Smooth muscle cell (in vitro differentiated cells): ENCODE results near the gene KLHDC3. TPM values are rescaled to one million over a fixed set of nuclear protein-coding genes. Genes with fewer than 3 reads are reported as not detected.
A peak's percentile ranks its signal among the peaks of the same experiment; 100 is the strongest.

Experiments used
- DNase-seq: peaks from one replicate; lab custom pipeline; 2025; ENCODE audit not compliant: unreplicated experiment; lab: John Stamatoyannopoulos, UW
- H2AFZ ChIP-seq: fragments of 200-600 bp; sonication (generic); 2 replicates; pipeline ENCODE4 v1.6.0; 2016; ENCODE audit warnings: antibody characterized with exemption, low read depth, mild to moderate bottlenecking
- H3F3A ChIP-seq: fragments of 200-600 bp; sonication (generic); 2 replicates; pipeline ENCODE4 v1.6.0; 2017; ENCODE audit warnings: antibody characterized with exemption, low read depth
- H3K27ac ChIP-seq: fragments of 200-600 bp; sonication (generic); 2 replicates; pipeline ENCODE4 v1.5.1; 2016; ENCODE audit warnings: low read depth, mild to moderate bottlenecking
- H3K27me3 ChIP-seq: fragments of 200-600 bp; sonication (generic); 2 replicates; pipeline ENCODE4 v1.6.1; 2016; ENCODE audit warnings: low read depth, mild to moderate bottlenecking
- H3K36me3 ChIP-seq: fragments of 200-600 bp; sonication (generic); 2 replicates; pipeline ENCODE4 v1.5.1; 2016; ENCODE audit warnings: low read depth
- H3K4me1 ChIP-seq: fragments of 200-600 bp; sonication (generic); 2 replicates; pipeline ENCODE4 v1.5.1; 2016; ENCODE audit warnings: low read depth
- H3K4me2 ChIP-seq: fragments of 200-600 bp; sonication (generic); 2 replicates; pipeline ENCODE4 v1.6.0; 2016; ENCODE audit warnings: mild to moderate bottlenecking
- H3K4me3 ChIP-seq: fragments of 200-600 bp; sonication (generic); 2 replicates; pipeline ENCODE4 v1.5.1; 2016; ENCODE audit warnings: mild to moderate bottlenecking
- H3K79me2 ChIP-seq: fragments of 200-600 bp; sonication (generic); 2 replicates; pipeline ENCODE4 v1.6.0; 2016; ENCODE audit warnings: low read depth, mild to moderate bottlenecking
- H3K9ac ChIP-seq: fragments of 200-600 bp; sonication (generic); 2 replicates; pipeline ENCODE4 v1.6.0; 2016; ENCODE audit warnings: low read depth
- H3K9me3 ChIP-seq: fragments of 200-600 bp; sonication (generic); replicated peaks from 2 replicates; pipeline ENCODE4 v1.5.1; 2016; ENCODE audit warnings: low read depth
- H4K20me1 ChIP-seq: fragments of 200-600 bp; sonication (generic); 2 replicates; pipeline ENCODE4 v1.6.0; 2016; ENCODE audit warnings: low read depth
- WGBS: methylation state at CpG from one replicate; pipeline ENCODE4 v1.1.7; 2016; ENCODE audit warnings: low lambda C conversion rate; 5-methylcytosine and 5-hydroxymethylcytosine counted together
- polyA plus RNA-seq: library from polyadenylated mRNA; unstranded; fragments of >200 nt; fragmentation: Nextera tagmentation; extraction: Ambion mirVana; gene quantifications from 2 replicates; pipeline ENCODE4 v1.2.1, GENCODE V29; 2016
- total RNA-seq: library from RNA; depleted of rRNA; stranded (reverse); fragments of >200 nt; gene quantifications from 2 replicates; pipeline ENCODE4 v1.2.3, GENCODE V29; 2014
- TF ChIP-seq, protein P1 (sequence below): fragments of 200-600 bp; sonication (generic); IDR thresholded peaks from 2 replicates; pipeline ENCODE4 v1.5.1; 2017; ENCODE audit warnings: borderline replicate concordance, mild to moderate bottlenecking, antibody characterized with exemption; ENCODE audit not compliant: insufficient read depth, poor library complexity, severe bottlenecking

Gene KLHDC3
- total and polyA plus RNA-seq, 2 experiments from 2014 or later: 51.5 to 113 TPM

DNA sequence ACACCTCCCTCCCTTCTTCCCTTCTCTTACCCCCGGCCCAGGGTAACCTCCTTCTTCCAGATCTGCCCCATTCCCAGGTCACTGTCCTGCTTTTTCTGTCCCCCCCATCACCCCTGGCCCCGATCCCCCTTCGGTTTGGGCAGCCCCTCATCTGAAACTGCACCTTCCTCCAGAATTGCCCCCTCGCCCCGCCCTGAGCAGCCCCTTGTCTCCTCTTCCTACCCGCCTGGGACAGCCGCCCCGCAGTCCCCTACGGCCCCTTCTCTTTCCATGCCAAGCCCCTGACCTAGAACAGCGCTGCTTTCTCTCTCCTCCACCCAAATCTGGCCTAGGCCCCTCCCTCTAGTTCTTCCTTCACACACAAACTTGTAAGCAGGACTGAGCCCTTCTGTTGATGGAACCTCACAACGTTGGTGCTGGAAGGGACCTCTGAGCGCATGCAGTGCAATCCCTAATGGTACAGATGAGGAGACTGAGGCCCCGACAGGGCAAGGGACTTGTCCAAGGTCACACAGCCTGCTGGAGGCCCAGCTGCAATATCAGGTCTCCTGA is 29.0 kb upstream of the KLHDC3 start:
- peaks cover 27% of the 10 kb centered on the region for H3K79me2 ChIP-seq
- no peak overlapping the region for H3K27ac ChIP-seq
- H3K9me3 ChIP-seq: no peaks in the 10 kb centered on the region
- peak overlapping the region; percentile 73 for H3K4me3 ChIP-seq
- DNase-seq: no peak
- H3K4me2 ChIP-seq: peak overlapping the region; percentile 89
- H3F3A ChIP-seq: peaks cover 2% of the 10 kb centered on the region
- peaks cover 39% of the 10 kb centered on the region for H4K20me1 ChIP-seq
- H3K27me3 ChIP-seq: no peaks in the 10 kb centered on the region
- no peaks in the 10 kb centered on the region for H3K36me3 ChIP-seq
- 27% methylated on average over 7 of the region's 13 CpGs for WGBS
- TF ChIP-seq, protein P1, sequence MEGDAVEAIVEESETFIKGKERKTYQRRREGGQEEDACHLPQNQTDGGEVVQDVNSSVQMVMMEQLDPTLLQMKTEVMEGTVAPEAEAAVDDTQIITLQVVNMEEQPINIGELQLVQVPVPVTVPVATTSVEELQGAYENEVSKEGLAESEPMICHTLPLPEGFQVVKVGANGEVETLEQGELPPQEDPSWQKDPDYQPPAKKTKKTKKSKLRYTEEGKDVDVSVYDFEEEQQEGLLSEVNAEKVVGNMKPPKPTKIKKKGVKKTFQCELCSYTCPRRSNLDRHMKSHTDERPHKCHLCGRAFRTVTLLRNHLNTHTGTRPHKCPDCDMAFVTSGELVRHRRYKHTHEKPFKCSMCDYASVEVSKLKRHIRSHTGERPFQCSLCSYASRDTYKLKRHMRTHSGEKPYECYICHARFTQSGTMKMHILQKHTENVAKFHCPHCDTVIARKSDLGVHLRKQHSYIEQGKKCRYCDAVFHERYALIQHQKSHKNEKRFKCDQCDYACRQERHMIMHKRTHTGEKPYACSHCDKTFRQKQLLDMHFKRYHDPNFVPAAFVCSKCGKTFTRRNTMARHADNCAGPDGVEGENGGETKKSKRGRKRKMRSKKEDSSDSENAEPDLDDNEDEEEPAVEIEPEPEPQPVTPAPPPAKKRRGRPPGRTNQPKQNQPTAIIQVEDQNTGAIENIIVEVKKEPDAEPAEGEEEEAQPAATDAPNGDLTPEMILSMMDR: no peak
- H3K4me1 ChIP-seq: peaks cover 10% of the 10 kb centered on the region
- peak overlapping the region; percentile 44 for H2AFZ ChIP-seq
- H3K9ac ChIP-seq: peak overlapping the region; percentile 79

DNA sequence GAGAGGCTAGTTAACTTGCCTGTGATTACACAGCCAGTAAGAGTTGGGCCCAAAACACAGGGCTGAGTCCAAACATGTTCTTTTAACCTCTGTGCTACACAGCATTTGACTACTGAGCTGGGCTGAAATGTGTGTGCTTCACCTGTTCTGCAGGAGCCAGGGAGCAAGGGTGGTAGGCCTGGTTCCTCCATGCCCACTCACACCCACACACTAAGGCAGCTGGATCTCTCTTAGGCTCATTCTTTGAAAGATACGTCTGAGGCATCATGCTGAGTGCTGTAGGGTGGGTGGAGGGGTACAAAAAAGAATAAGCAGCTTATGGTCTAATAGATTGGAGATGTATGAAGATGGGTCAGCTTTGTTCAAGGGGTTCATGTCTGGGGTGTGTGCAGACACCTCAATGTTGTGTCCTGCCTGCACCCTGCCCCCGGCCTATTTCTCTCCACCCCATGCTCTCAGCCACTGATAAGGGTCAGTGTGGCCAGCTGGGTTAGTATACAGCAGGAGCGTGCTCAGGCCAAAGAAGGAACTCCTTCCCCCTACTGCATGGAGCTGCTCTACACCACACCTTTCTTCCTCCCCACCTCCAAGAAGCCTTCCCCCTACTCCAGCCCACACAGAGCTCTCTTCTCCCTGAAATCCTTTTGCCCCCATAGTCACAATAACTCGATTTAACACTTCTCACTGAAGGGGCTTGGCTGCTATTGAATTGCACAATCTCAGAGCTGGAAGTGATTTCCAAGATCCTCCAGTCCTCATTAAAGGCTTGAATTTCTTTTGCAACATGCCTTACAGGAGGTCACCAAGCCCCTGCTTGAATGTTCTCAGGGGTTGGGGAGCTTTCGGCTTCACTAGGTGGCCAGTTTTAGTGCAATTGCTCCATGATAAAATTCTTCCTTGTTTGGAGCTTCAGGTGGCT is 26.3 kb upstream of the KLHDC3 start:
- Histone ChIP-seq H3K27ac (no peak overlapping the region), H3K4me2 (no peak overlapping the region), H3K79me2 (peaks cover 27% of the 10 kb centered on the region), H4K20me1 (peaks cover 52% of the 10 kb centered on the region), H3K36me3 (no peaks in the 10 kb centered on the region), H3K4me1 (peaks cover 10% of the 10 kb centered on the region), H3F3A (no peaks in the 10 kb centered on the region), H2AFZ (no peak overlapping the region), H3K9ac (no peak overlapping the region), H3K4me3 (no peak overlapping the region), H3K27me3 (no peaks in the 10 kb centered on the region), H3K9me3 (no peaks in the 10 kb centered on the region)
- 86% methylated on average over 5 of the region's 5 CpGs for WGBS
- TF ChIP-seq, protein P1: no peak
- DNase-seq: no peak

DNA sequence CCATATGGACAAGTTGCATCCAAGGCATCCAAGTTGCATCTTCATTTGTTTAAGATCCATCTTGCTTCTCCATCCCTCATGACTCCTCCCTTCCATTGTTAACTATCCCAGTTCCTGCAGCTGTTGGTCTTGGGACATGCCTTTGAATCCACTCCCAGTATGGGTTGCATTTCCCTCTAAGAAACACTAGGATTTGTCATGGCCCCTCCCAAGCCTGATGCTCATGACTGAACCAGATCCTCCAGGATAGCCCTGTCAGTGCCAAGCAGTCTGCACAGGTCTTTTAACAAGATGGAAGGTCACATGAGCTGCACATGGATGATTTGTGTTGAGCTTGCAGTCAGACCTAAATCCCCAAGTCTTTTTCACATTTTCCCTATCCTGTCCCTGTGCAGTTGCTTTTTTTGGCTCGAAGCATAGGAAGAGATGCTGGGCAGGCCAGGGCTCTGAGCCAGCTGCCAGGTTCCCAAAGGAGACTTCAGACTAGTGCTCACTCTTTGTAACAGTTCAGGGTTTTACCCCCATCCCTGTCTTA is 25.5 kb upstream of the KLHDC3 start:
- Histone ChIP-seq H3K36me3 (no peaks in the 10 kb centered on the region), H2AFZ (no peak overlapping the region), H3K27ac (no peak overlapping the region), H3K9ac (no peak overlapping the region), H3K79me2 (peaks cover 27% of the 10 kb centered on the region), H4K20me1 (peaks cover 56% of the 10 kb centered on the region), H3K4me1 (peaks cover 10% of the 10 kb centered on the region), H3F3A (no peaks in the 10 kb centered on the region), H3K4me2 (no peak overlapping the region), H3K27me3 (no peaks in the 10 kb centered on the region), H3K4me3 (no peak overlapping the region), H3K9me3 (no peaks in the 10 kb centered on the region)
- no peak for DNase-seq
- TF ChIP-seq, protein P1: no peak
- 100% methylated on average over 1 of the region's 1 CpG for WGBS
